Adrenal gland (tissue), 5 donors: ENCODE results near the gene DPM2.

Experiments
- POLR2A ChIP-seq, 2 donors: fragments of 450-650 bp; IDR thresholded peaks; one replicate each; pipeline ENCODE4 v1.6.1; 2017; ENCODE audit warnings: antibody characterized with exemption in 2 of 2, mild to moderate bottlenecking in 2 of 2, moderate library complexity in 1 of 2
- TF ChIP-seq, protein P1 (sequence below), 6 experiments: fragments of 450-650 bp in 4 of 6; fragments of 200-600 bp in 2 of 6; sonication (generic) in 1 of 6; IDR thresholded peaks; 1 replicate in 5 of 6; 2 replicates in 1 of 6; pipeline versions ENCODE4 v1.5.1 to v1.8.0; 2016 to 2021; ENCODE audit warnings: antibody characterized with exemption in 6 of 6, mild to moderate bottlenecking in 2 of 6, moderate library complexity in 1 of 6
- donor health status: DM: no; HTN: no; CAD: no.

DNA sequence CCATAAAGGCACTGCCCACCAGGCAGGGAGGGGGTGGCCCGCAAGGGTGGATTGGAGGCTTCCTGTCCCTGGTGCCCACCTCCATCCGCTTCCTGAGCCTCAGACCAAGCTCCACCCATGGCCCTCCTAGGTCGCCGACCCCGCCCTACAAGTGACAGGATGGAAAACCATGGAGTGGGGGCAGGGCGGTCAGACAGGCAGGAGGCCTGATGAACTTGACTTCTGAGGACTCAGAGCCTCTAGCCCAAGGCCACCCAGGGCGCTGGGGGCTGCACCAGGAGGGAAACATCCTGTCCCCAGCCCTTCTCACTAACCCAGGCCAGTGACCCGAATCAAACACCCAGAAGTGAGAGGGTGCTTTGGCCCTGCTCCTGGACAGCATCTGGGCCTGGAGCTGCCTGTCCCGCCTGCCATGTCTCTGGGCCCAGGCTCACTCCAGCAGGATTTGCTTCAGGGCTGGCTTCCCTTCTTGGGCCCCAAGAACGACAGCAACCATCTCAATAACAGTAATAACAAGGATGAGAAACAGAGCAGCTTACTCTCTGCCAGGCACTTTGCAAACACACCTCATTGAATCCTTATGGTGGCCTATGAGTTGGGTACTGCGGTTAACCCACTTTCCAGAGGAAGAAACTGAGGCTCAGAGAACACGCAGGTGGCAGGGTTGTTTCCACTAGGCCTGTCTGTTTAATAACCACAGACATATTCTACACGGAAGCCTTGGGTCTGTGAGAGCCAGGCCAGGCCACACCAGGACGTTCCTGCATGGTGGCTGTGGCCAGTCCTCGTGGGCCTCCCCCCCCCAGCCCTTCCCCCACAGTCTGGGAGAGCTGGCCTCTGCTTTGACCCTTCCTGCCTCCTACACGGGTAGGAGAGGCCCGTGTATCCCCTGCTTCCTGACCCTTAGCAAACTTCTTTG is 33.8 kb downstream of the DPM2 start:
- TF ChIP-seq, protein P1, sequence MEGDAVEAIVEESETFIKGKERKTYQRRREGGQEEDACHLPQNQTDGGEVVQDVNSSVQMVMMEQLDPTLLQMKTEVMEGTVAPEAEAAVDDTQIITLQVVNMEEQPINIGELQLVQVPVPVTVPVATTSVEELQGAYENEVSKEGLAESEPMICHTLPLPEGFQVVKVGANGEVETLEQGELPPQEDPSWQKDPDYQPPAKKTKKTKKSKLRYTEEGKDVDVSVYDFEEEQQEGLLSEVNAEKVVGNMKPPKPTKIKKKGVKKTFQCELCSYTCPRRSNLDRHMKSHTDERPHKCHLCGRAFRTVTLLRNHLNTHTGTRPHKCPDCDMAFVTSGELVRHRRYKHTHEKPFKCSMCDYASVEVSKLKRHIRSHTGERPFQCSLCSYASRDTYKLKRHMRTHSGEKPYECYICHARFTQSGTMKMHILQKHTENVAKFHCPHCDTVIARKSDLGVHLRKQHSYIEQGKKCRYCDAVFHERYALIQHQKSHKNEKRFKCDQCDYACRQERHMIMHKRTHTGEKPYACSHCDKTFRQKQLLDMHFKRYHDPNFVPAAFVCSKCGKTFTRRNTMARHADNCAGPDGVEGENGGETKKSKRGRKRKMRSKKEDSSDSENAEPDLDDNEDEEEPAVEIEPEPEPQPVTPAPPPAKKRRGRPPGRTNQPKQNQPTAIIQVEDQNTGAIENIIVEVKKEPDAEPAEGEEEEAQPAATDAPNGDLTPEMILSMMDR (IDR thresholded peaks at IDR 0.05) = no peak
- no peak for TF ChIP-seq POLR2A (IDR thresholded peaks at IDR 0.05)
